ES-I3 (cell line): ENCODE measurements around the gene GPR158.

ENCODE experiments used
- H3K36me3 ChIP-seq: 2 replicates; pipeline ENCODE4 v1.6.1; 2013; ENCODE audit warnings: mild to moderate bottlenecking, low read length, control low read depth, moderate library complexity; ENCODE audit not compliant: insufficient read depth
- H3K4me1 ChIP-seq: 2 replicates; pipeline ENCODE4 v1.6.1; 2013; ENCODE audit warnings: mild to moderate bottlenecking, control low read depth, low read length; ENCODE audit not compliant: insufficient read depth
- H3K9ac ChIP-seq: 2 replicates; pipeline ENCODE4 v1.6.1; 2013; ENCODE audit warnings: low read depth, mild to moderate bottlenecking, low read length, moderate library complexity
- H3K9me3 ChIP-seq: 2 replicates; pipeline ENCODE4 v1.6.1; 2013; ENCODE audit warnings: mild to moderate bottlenecking, low read length, moderate library complexity; ENCODE audit not compliant: control insufficient read depth, insufficient read depth

The GPR158 gene

GRCh38 chr10:25497246-25497645, 322.4 kb downstream of the GPR158 start:
- Histone ChIP-seq H3K9me3 (no peaks in the 10 kb centered on the region), H3K4me1 (peaks cover 38% of the 10 kb centered on the region), H3K9ac (no peak overlapping the region), H3K36me3 (no peaks in the 10 kb centered on the region)

- H3K4me1 ChIP-seq: peaks cover 43% of the 10 kb centered on the region
Observed at GRCh38 chr10:25498645-25499044, 323.8 kb downstream of the GPR158 start.

GRCh38 chr10:25501912-25502311, 327.1 kb downstream of the GPR158 start:
- peaks cover 32% of the 10 kb centered on the region for H3K4me1 ChIP-seq
- H3K9ac ChIP-seq: no peak overlapping the region
- H3K36me3 ChIP-seq: no peaks in the 10 kb centered on the region
- H3K9me3 ChIP-seq: no peaks in the 10 kb centered on the region

More at GRCh38 chr10:25498645-25499044, 323.8 kb downstream of the GPR158 start:
- Histone ChIP-seq H3K9me3 (no peaks in the 10 kb centered on the region), H3K9ac (no peak overlapping the region), H3K36me3 (no peaks in the 10 kb centered on the region)

- H3K4me1 ChIP-seq: peaks cover 32% of the 10 kb centered on the region
- H3K36me3 ChIP-seq: no peaks in the 10 kb centered on the region
- no peaks in the 10 kb centered on the region for H3K9me3 ChIP-seq
- no peak overlapping the region for H3K9ac ChIP-seq
Observed at GRCh38 chr10:25502453-25502852, 327.7 kb downstream of the GPR158 start.

- H3K4me1 ChIP-seq: peaks cover 36% of the 10 kb centered on the region
- H3K36me3 ChIP-seq: no peaks in the 10 kb centered on the region
- H3K9ac ChIP-seq: no peak overlapping the region
- H3K9me3 ChIP-seq: no peaks in the 10 kb centered on the region
Observed at GRCh38 chr10:25504306-25504705, 329.5 kb downstream of the GPR158 start.

GRCh38 chr10:25504838-25505237, 330.0 kb downstream of the GPR158 start:
- H3K9ac ChIP-seq: no peak overlapping the region
- H3K36me3 ChIP-seq: no peaks in the 10 kb centered on the region
- peaks cover 31% of the 10 kb centered on the region for H3K4me1 ChIP-seq
- no peaks in the 10 kb centered on the region for H3K9me3 ChIP-seq

- Histone ChIP-seq H3K9ac (no peak overlapping the region), H3K4me1 (peaks cover 29% of the 10 kb centered on the region), H3K9me3 (no peaks in the 10 kb centered on the region), H3K36me3 (no peaks in the 10 kb centered on the region)
Observed at GRCh38 chr10:25505466-25505865, 330.7 kb downstream of the GPR158 start.

- Histone ChIP-seq H3K9me3 (no peaks in the 10 kb centered on the region), H3K36me3 (no peaks in the 10 kb centered on the region), H3K9ac (no peak overlapping the region), H3K4me1 (peaks cover 25% of the 10 kb centered on the region)
Observed at GRCh38 chr10:25506821-25507335, 332.1 kb downstream of the GPR158 start.

- Histone ChIP-seq H3K4me1 (peaks cover 14% of the 10 kb centered on the region), H3K9me3 (no peaks in the 10 kb centered on the region), H3K9ac (no peak overlapping the region), H3K36me3 (no peaks in the 10 kb centered on the region)
Observed at GRCh38 chr10:25508112-25508815, 333.5 kb downstream of the GPR158 start.

- H3K9ac ChIP-seq: no peak overlapping the region
- H3K9me3 ChIP-seq: no peaks in the 10 kb centered on the region
Observed at GRCh38 chr10:25509151-25509550, 334.4 kb downstream of the GPR158 start.

GRCh38 chr10:25522294-25522693, 347.5 kb downstream of the GPR158 start:
- H3K9ac ChIP-seq: no peak overlapping the region
- no peaks in the 10 kb centered on the region for H3K36me3 ChIP-seq
- H3K9me3 ChIP-seq: no peaks in the 10 kb centered on the region
- H3K4me1 ChIP-seq: no peaks in the 10 kb centered on the region

More at GRCh38 chr10:25509151-25509550, 334.4 kb downstream of the GPR158 start:
- peaks cover 11% of the 10 kb centered on the region for H3K4me1 ChIP-seq
- H3K36me3 ChIP-seq: no peaks in the 10 kb centered on the region

GRCh38 chr10:25522946-25523608, 348.3 kb downstream of the GPR158 start:
- H3K36me3 ChIP-seq: no peaks in the 10 kb centered on the region
- H3K4me1 ChIP-seq: no peaks in the 10 kb centered on the region
- H3K9ac ChIP-seq: no peak overlapping the region
- H3K9me3 ChIP-seq: no peaks in the 10 kb centered on the region

- H3K9me3 ChIP-seq: no peaks in the 10 kb centered on the region
- no peak overlapping the region for H3K9ac ChIP-seq
- H3K36me3 ChIP-seq: no peaks in the 10 kb centered on the region
- H3K4me1 ChIP-seq: no peaks in the 10 kb centered on the region
Observed at GRCh38 chr10:25530306-25530705, 355.5 kb downstream of the GPR158 start.

GRCh38 chr10:25531457-25532061, 356.8 kb downstream of the GPR158 start:
- no peak overlapping the region for H3K9ac ChIP-seq
- no peaks in the 10 kb centered on the region for H3K36me3 ChIP-seq
- H3K4me1 ChIP-seq: no peaks in the 10 kb centered on the region
- no peaks in the 10 kb centered on the region for H3K9me3 ChIP-seq

- no peaks in the 10 kb centered on the region for H3K4me1 ChIP-seq
- no peaks in the 10 kb centered on the region for H3K9me3 ChIP-seq
- H3K9ac ChIP-seq: no peak overlapping the region
Observed at GRCh38 chr10:25532213-25532612, 357.4 kb downstream of the GPR158 start.

More at GRCh38 chr10:25532213-25532612, 357.4 kb downstream of the GPR158 start:
- H3K36me3 ChIP-seq: no peaks in the 10 kb centered on the region
